ENCODE results near the gene ADAM22. TPM values are rescaled to one million over a fixed set of nuclear protein-coding genes. Genes with fewer than 3 reads are reported as not detected.

ADAM22 gene
- total RNA-seq, 1 experiment from 2014 or later: 7.1 TPM

- no peak for DNase-seq (ENCODE audit: low spot score)
- Histone ChIP-seq H3K27me3 (replicated peaks; ENCODE audit: insufficient read depth, low read depth, low read length, poor library complexity) (no peaks in the 10 kb centered on the region), H3K9me3 (ENCODE audit: low read depth, low read length, poor library complexity, severe bottlenecking) (no peaks in the 10 kb centered on the region), H3K27ac (ENCODE audit: low read depth, low read length, poor library complexity, severe bottlenecking) (no peak overlapping the region), H3K4me1 (ENCODE audit: insufficient read depth, low read length, poor library complexity, severe bottlenecking) (no peaks in the 10 kb centered on the region), H3K36me3 (ENCODE audit: insufficient read depth, low read length, poor library complexity, severe bottlenecking) (no peaks in the 10 kb centered on the region), H3K4me3 (ENCODE audit: low read depth, low read length, poor library complexity, severe bottlenecking) (no peak overlapping the region)
- intact Hi-C loops (cut with micrococcal nuclease; ENCODE audit: unreplicated experiment): no loop called here
- ChIA-PET CTCF (no interaction called here), POLR2A (ENCODE audit: low non-redundant PET) (no interaction called here)
- no peak for TF ChIP-seq EZH2 (IDR thresholded peaks at IDR 0.05; ENCODE audit: borderline replicate concordance, low read depth, low read length, poor library complexity, severe bottlenecking)
- TF ChIP-seq CTCF (conservative IDR thresholded peaks at IDR 0.05; ENCODE audit: low read depth, low read length): no peak
- no TSS peak for BruUV-seq (replicated peaks)
Observed at GRCh38 chr7:88146616-88147015, 212.6 kb downstream of the ADAM22 start.

- Histone ChIP-seq H3K9me3 (ENCODE audit: low read depth, low read length, poor library complexity, severe bottlenecking) (no peaks in the 10 kb centered on the region), H3K27me3 (replicated peaks; ENCODE audit: insufficient read depth, low read depth, low read length, poor library complexity) (no peaks in the 10 kb centered on the region), H3K4me3 (ENCODE audit: low read depth, low read length, poor library complexity, severe bottlenecking) (no peak overlapping the region), H3K27ac (ENCODE audit: low read depth, low read length, poor library complexity, severe bottlenecking) (no peak overlapping the region), H3K36me3 (ENCODE audit: insufficient read depth, low read length, poor library complexity, severe bottlenecking) (no peaks in the 10 kb centered on the region), H3K4me1 (ENCODE audit: insufficient read depth, low read length, poor library complexity, severe bottlenecking) (no peaks in the 10 kb centered on the region)
- ChIA-PET CTCF (no interaction called here), POLR2A (ENCODE audit: low non-redundant PET) (no interaction called here)
- TF ChIP-seq CTCF (conservative IDR thresholded peaks at IDR 0.05; ENCODE audit: low read depth, low read length): no peak
- no peak for TF ChIP-seq EZH2 (IDR thresholded peaks at IDR 0.05; ENCODE audit: borderline replicate concordance, low read depth, low read length, poor library complexity, severe bottlenecking)
- no peak for DNase-seq (ENCODE audit: low spot score)
- no TSS peak for BruUV-seq (replicated peaks)
- intact Hi-C loops (cut with micrococcal nuclease; ENCODE audit: unreplicated experiment): no loop called here
Observed at GRCh38 chr7:88147341-88147740, 213.3 kb downstream of the ADAM22 start.

- CTCF ChIA-PET: no interaction called here
Observed at GRCh38 chr7:88147949-88148348, 213.9 kb downstream of the ADAM22 start.

More at GRCh38 chr7:88147949-88148348, 213.9 kb downstream of the ADAM22 start:
- no peaks in the 10 kb centered on the region for H3K27me3 ChIP-seq (replicated peaks; ENCODE audit: insufficient read depth, low read depth, low read length, poor library complexity)
- no TSS peak for BruUV-seq (replicated peaks)
- H3K27ac ChIP-seq (ENCODE audit: low read depth, low read length, poor library complexity, severe bottlenecking): no peak overlapping the region
- intact Hi-C loops (cut with micrococcal nuclease; ENCODE audit: unreplicated experiment): no loop called here
- no peaks in the 10 kb centered on the region for H3K9me3 ChIP-seq (ENCODE audit: low read depth, low read length, poor library complexity, severe bottlenecking)
- no peak overlapping the region for H3K4me3 ChIP-seq (ENCODE audit: low read depth, low read length, poor library complexity, severe bottlenecking)
- DNase-seq (ENCODE audit: low spot score): no peak
- POLR2A ChIA-PET (ENCODE audit: low non-redundant PET): no interaction called here
- no peaks in the 10 kb centered on the region for H3K36me3 ChIP-seq (ENCODE audit: insufficient read depth, low read length, poor library complexity, severe bottlenecking)
- TF ChIP-seq CTCF (conservative IDR thresholded peaks at IDR 0.05; ENCODE audit: low read depth, low read length) (no peak), EZH2 (IDR thresholded peaks at IDR 0.05; ENCODE audit: borderline replicate concordance, low read depth, low read length, poor library complexity, severe bottlenecking) (no peak)
- no peaks in the 10 kb centered on the region for H3K4me1 ChIP-seq (ENCODE audit: insufficient read depth, low read length, poor library complexity, severe bottlenecking)

Measured in A673 (cell line).